ENCODE data around the gene RAD51AP1. TPM values are rescaled to one million over a fixed set of nuclear protein-coding genes. Genes with fewer than 3 reads are reported as not detected.
"Not testable (repeated sequence)": the region's sequence is repeated elsewhere in the genome, so short reads cannot be mapped to it uniquely, and the experiment has no call there.

The RAD51AP1 gene
- polyA plus RNA-seq, 1 experiment = 8.2 TPM

- H3K27me3 ChIP-seq (ENCODE audit: control insufficient read depth, insufficient read depth, low read length) = no peaks in the 10 kb centered on the region
- no peak overlapping the region for H3K4me3 ChIP-seq (ENCODE audit: low read depth, low read length)
- no peak overlapping the region for H3K27ac ChIP-seq (ENCODE audit: low read depth, low read length)
- no peak for TF ChIP-seq CTCF (IDR thresholded peaks at IDR 0.05; ENCODE audit: low read depth, low read length)
- no peaks in the 10 kb centered on the region for H3K9me3 ChIP-seq (ENCODE audit: control insufficient read depth, insufficient read depth, low read length)
- DNase-seq (ENCODE audit: low read depth, low spot score) = peak; percentile 24
- ChIA-PET CTCF (interaction anchor here (1.0 to 1.8 kb wide), 2 partner anchors 97 to 209 kb away, joined by 3 to 8 read pairs; no protein-coding TSS in a partner anchor), POLR2A (no interaction called here)
Observed at GRCh38 chr12:4518106-4518728, 20.5 kb upstream of the RAD51AP1 start.

GRCh38 chr12:4523443-4523842 is 15.2 kb upstream of the RAD51AP1 start:
- H3K9me3 ChIP-seq (ENCODE audit: control insufficient read depth, insufficient read depth, low read length); H3K27ac ChIP-seq (ENCODE audit: low read depth, low read length); H3K4me3 ChIP-seq (ENCODE audit: low read depth, low read length); H3K27me3 ChIP-seq (ENCODE audit: control insufficient read depth, insufficient read depth, low read length); POLR2A ChIA-PET; DNase-seq (ENCODE audit: low read depth, low spot score): not testable (repeated sequence)
- CTCF ChIA-PET = interaction anchor here (1.7 to 1.9 kb wide), 2 partner anchors 216 to 246 kb away, joined by 6 read pairs; no protein-coding TSS in a partner anchor

- H3K9me3 ChIP-seq (ENCODE audit: control insufficient read depth, insufficient read depth, low read length) = no peaks in the 10 kb centered on the region
- no peaks in the 10 kb centered on the region for H3K27me3 ChIP-seq (ENCODE audit: control insufficient read depth, insufficient read depth, low read length)
- ChIA-PET CTCF (interaction anchor here (1.0 to 5.3 kb wide), 10 partner anchors 12 to 642 kb away, joined by 3 to 35 read pairs (median 4); no protein-coding TSS in a partner anchor), POLR2A (no interaction called here)
- no peak overlapping the region for H3K27ac ChIP-seq (ENCODE audit: low read depth, low read length)
- peak; percentile 54 for TF ChIP-seq CTCF (IDR thresholded peaks at IDR 0.05; ENCODE audit: low read depth, low read length)
- no peak for DNase-seq (ENCODE audit: low read depth, low spot score)
- no peak overlapping the region for H3K4me3 ChIP-seq (ENCODE audit: low read depth, low read length)
Observed at GRCh38 chr12:4526923-4527546, 11.7 kb upstream of the RAD51AP1 start.

DNA sequence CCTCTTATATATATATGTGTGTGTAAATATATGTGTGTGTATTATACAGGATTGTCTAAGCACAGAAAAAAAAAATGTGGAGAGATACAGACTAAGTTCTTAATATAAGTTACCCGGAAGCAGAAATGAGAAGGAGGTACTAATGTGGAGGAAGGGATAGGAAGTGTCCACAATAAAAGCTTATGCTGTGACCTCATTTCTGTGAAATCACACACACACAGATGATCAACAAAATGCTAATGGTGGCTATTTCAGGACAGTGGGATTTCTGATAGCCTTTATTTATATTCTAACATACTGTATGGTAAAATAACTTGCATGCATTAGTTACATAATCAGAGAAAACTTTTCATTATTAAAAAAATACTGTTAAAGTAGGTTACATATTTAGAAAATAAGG is 8.5 kb upstream of the RAD51AP1 start:
- DNase-seq (ENCODE audit: low read depth, low spot score) = no peak
- no peak for TF ChIP-seq CTCF (IDR thresholded peaks at IDR 0.05; ENCODE audit: low read depth, low read length)
- CTCF ChIA-PET = interaction anchor here (0.6 to 1.6 kb wide), 2 partner anchors 110 to 223 kb away, joined by 4 to 6 read pairs; no protein-coding TSS in a partner anchor
- Histone ChIP-seq H3K27ac (ENCODE audit: low read depth, low read length) (no peak overlapping the region), H3K4me3 (ENCODE audit: low read depth, low read length) (no peak overlapping the region), H3K9me3 (ENCODE audit: control insufficient read depth, insufficient read depth, low read length) (no peaks in the 10 kb centered on the region), H3K27me3 (ENCODE audit: control insufficient read depth, insufficient read depth, low read length) (no peaks in the 10 kb centered on the region)
- POLR2A ChIA-PET = no interaction called here

DNA sequence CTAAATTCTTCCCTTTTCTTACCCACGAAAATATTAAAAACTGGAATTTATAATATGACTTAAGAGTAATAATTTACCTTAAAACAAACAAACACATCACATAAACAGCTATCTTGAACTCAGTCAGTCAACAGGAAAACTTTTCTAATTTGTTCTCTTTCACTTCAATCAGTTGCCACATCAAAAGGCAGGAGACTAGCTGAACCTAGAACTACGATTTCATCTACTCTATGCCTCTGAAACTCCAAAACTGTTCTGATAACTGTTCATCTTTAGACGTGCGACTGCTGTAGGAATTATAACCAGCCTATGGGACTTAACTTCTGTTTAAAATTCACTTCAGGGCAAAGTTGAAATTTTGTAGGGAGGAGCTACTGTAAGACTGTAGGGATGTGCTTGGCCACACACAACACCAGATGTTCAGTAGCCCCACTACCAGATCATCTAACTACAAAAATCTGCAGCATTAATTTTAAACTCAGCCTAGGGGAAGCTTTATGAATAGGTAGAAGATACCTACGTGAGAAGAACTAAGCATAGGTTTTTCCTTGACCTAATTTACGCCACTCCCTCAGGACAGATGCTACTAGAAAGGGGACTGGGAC is 7.6 kb upstream of the RAD51AP1 start:
- CTCF ChIA-PET = interaction anchor here (1.6 kb wide), 1 partner anchor 110 kb away, joined by 6 read pairs; no protein-coding TSS in a partner anchor
- Histone ChIP-seq H3K27me3 (ENCODE audit: control insufficient read depth, insufficient read depth, low read length) (no peaks in the 10 kb centered on the region), H3K9me3 (ENCODE audit: control insufficient read depth, insufficient read depth, low read length) (no peaks in the 10 kb centered on the region), H3K27ac (ENCODE audit: low read depth, low read length) (no peak overlapping the region), H3K4me3 (ENCODE audit: low read depth, low read length) (no peak overlapping the region)
- no peak for DNase-seq (ENCODE audit: low read depth, low spot score)
- POLR2A ChIA-PET = no interaction called here
- TF ChIP-seq CTCF (IDR thresholded peaks at IDR 0.05; ENCODE audit: low read depth, low read length) = no peak
